Neural cell (in vitro differentiated cells): ENCODE measurements around the gene AFAP1.

Source experiments
- EP300 ChIP-seq: fragments of 450-650 bp; conservative IDR thresholded peaks from 2 replicates; pipeline ENCODE4 v1.6.1; 2014; ENCODE audit warnings: antibody characterized with exemption, mild to moderate bottlenecking, moderate library complexity; ENCODE audit not compliant: poor library complexity, severe bottlenecking
- EZH2 ChIP-seq: fragments of 200-600, 300-800 bp; shearing (Covaris generic), sonication (generic); IDR thresholded peaks from 2 replicates; pipeline ENCODE4 v1.6.1; 2014; ENCODE audit warnings: antibody characterized with exemption, low read length, borderline replicate concordance, mild to moderate bottlenecking; ENCODE audit not compliant: insufficient read depth, poor library complexity, severe bottlenecking
- MXI1 ChIP-seq: fragments of 450-650 bp; conservative IDR thresholded peaks from 2 replicates; pipeline ENCODE4 v1.6.1; 2014; ENCODE audit warnings: antibody characterized with exemption, mild to moderate bottlenecking; ENCODE audit not compliant: poor library complexity, severe bottlenecking
- POLR2AphosphoS5 ChIP-seq: IDR thresholded peaks from 2 replicates; pipeline ENCODE4 v1.6.1; 2012
- SMC3 ChIP-seq: fragments of 450-650 bp; conservative IDR thresholded peaks from 2 replicates; pipeline ENCODE4 v1.6.1; 2014; ENCODE audit warnings: antibody characterized with exemption, mild to moderate bottlenecking, moderate library complexity; ENCODE audit not compliant: poor library complexity
- TAF1 ChIP-seq: IDR thresholded peaks from 2 replicates; pipeline ENCODE4 v1.6.1; 2012; ENCODE audit warnings: low read depth
- TF ChIP-seq, protein P1 (sequence below): fragments of 450-650 bp; IDR thresholded peaks from 2 replicates; pipeline ENCODE4 v1.5.1; 2014; ENCODE audit warnings: antibody characterized with exemption, mild to moderate bottlenecking, moderate library complexity; ENCODE audit not compliant: poor library complexity, severe bottlenecking
- TF ChIP-seq, protein P2 (sequence below): IDR thresholded peaks from 2 replicates; pipeline ENCODE4 v1.6.1; 2012; ENCODE audit warnings: borderline replicate concordance

DNA sequence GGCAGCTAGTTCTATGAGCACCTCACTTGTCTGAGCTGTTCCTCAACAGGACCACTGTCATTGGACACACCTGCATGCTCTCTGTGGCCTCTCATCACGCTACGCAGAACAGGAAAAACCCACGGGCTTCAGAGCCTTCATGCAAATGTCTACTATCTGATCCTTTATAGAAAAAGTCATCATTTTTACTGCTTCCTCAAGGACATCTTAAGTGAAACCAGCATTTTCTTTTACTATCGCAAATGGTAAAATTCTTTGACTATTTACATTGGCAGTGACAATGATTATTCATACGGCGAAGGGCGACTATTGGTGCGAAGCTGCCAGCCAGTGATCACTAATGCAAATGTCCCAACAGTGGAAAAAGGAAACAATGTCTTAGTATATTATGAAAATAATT, 147.0 kb downstream of the AFAP1 start:
- TF ChIP-seq, protein P1, sequence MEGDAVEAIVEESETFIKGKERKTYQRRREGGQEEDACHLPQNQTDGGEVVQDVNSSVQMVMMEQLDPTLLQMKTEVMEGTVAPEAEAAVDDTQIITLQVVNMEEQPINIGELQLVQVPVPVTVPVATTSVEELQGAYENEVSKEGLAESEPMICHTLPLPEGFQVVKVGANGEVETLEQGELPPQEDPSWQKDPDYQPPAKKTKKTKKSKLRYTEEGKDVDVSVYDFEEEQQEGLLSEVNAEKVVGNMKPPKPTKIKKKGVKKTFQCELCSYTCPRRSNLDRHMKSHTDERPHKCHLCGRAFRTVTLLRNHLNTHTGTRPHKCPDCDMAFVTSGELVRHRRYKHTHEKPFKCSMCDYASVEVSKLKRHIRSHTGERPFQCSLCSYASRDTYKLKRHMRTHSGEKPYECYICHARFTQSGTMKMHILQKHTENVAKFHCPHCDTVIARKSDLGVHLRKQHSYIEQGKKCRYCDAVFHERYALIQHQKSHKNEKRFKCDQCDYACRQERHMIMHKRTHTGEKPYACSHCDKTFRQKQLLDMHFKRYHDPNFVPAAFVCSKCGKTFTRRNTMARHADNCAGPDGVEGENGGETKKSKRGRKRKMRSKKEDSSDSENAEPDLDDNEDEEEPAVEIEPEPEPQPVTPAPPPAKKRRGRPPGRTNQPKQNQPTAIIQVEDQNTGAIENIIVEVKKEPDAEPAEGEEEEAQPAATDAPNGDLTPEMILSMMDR, result no peak
- TF ChIP-seq EZH2 (no peak), EP300 (no peak), SMC3 (no peak), POLR2AphosphoS5 (no peak), TAF1 (no peak), MXI1 (no peak)
- TF ChIP-seq, protein P2, sequence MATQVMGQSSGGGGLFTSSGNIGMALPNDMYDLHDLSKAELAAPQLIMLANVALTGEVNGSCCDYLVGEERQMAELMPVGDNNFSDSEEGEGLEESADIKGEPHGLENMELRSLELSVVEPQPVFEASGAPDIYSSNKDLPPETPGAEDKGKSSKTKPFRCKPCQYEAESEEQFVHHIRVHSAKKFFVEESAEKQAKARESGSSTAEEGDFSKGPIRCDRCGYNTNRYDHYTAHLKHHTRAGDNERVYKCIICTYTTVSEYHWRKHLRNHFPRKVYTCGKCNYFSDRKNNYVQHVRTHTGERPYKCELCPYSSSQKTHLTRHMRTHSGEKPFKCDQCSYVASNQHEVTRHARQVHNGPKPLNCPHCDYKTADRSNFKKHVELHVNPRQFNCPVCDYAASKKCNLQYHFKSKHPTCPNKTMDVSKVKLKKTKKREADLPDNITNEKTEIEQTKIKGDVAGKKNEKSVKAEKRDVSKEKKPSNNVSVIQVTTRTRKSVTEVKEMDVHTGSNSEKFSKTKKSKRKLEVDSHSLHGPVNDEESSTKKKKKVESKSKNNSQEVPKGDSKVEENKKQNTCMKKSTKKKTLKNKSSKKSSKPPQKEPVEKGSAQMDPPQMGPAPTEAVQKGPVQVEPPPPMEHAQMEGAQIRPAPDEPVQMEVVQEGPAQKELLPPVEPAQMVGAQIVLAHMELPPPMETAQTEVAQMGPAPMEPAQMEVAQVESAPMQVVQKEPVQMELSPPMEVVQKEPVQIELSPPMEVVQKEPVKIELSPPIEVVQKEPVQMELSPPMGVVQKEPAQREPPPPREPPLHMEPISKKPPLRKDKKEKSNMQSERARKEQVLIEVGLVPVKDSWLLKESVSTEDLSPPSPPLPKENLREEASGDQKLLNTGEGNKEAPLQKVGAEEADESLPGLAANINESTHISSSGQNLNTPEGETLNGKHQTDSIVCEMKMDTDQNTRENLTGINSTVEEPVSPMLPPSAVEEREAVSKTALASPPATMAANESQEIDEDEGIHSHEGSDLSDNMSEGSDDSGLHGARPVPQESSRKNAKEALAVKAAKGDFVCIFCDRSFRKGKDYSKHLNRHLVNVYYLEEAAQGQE, result no peak
